ENCODE data around the gene FZD7.
A peak's percentile ranks its signal among the peaks of the same experiment; 100 is the strongest.

FZD7 gene

DNA sequence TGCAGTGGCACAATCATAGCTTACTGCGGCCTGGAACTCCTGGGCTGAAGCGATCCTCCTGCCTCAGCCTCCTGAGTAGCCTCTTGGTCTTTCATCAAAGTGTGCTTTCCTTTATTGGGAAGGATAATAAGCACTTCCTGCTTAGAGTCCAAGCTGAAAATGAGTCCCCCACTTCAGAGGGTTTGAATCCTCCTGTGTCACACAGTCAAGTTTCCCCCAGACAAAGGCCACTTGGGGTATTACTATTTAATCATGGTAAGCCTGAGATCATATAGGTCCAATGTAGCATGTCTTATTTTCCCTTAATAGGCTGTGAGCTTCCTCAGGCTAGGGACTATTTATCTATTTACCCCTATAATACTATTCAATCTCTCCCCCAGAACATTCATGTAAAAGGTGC, 28.0 kb downstream of the FZD7 start:
- no peak overlapping the region for H3K4me3 ChIP-seq (ENCODE audit: low read depth, low read length)
- H2AK5ac ChIP-seq (ENCODE audit: low read length) = no peak overlapping the region
- no peak for DNase-seq
- no peaks in the 10 kb centered on the region for H3K36me3 ChIP-seq (ENCODE audit: control insufficient read depth in 1 of 2, insufficient read depth in 2 of 2, low read length in 2 of 2)
- H3K14ac ChIP-seq (ENCODE audit: low read length) = no peak overlapping the region
- H2BK120ac ChIP-seq (ENCODE audit: insufficient read depth, low read length, poor library complexity) = no peak overlapping the region
- H3K23ac ChIP-seq (ENCODE audit: low read length) = no peak overlapping the region
- no peak overlapping the region for H4K91ac ChIP-seq (ENCODE audit: low read depth, low read length)
- no peak overlapping the region for H4K8ac ChIP-seq (ENCODE audit: low read depth, low read length)
- H3K79me2 ChIP-seq (ENCODE audit: control insufficient read depth, insufficient read depth, low read length, poor library complexity) = no peaks in the 10 kb centered on the region
- no peaks in the 10 kb centered on the region for H3K79me1 ChIP-seq (ENCODE audit: low read length)
- H3K4ac ChIP-seq (ENCODE audit: low read depth, low read length) = no peak overlapping the region
- WGBS (ENCODE audit: extremely low coverage, insufficient coverage, insufficient read length) = no CpG with 5 or more reads among the region's 2 CpGs
- no peaks in the 10 kb centered on the region for H3K4me1 ChIP-seq (ENCODE audit: control insufficient read depth in 1 of 2, insufficient read depth in 2 of 2, low read length in 2 of 2)
- no peaks in the 10 kb centered on the region for H3K27me3 ChIP-seq (ENCODE audit: insufficient read depth, low read length)
- H3K9ac ChIP-seq (ENCODE audit: low read length) = no peak overlapping the region
- no peak overlapping the region for H2AFZ ChIP-seq (ENCODE audit: insufficient read depth, low read length, poor library complexity)
- no peak overlapping the region for H4K12ac ChIP-seq (ENCODE audit: low read depth, low read length)
- H3K4me2 ChIP-seq (ENCODE audit: low read length) = no peak overlapping the region
- H3K27ac ChIP-seq (ENCODE audit: low read depth, low read length) = no peak overlapping the region
- no peak overlapping the region for H2BK12ac ChIP-seq (ENCODE audit: low read length)
- H3K9me3 ChIP-seq (ENCODE audit: insufficient read depth, low read depth, low read length) = no peaks in the 10 kb centered on the region
- no peak overlapping the region for H2BK5ac ChIP-seq (ENCODE audit: low read depth, low read length, poor library complexity)
- H3K18ac ChIP-seq (ENCODE audit: low read length) = no peak overlapping the region

DNA sequence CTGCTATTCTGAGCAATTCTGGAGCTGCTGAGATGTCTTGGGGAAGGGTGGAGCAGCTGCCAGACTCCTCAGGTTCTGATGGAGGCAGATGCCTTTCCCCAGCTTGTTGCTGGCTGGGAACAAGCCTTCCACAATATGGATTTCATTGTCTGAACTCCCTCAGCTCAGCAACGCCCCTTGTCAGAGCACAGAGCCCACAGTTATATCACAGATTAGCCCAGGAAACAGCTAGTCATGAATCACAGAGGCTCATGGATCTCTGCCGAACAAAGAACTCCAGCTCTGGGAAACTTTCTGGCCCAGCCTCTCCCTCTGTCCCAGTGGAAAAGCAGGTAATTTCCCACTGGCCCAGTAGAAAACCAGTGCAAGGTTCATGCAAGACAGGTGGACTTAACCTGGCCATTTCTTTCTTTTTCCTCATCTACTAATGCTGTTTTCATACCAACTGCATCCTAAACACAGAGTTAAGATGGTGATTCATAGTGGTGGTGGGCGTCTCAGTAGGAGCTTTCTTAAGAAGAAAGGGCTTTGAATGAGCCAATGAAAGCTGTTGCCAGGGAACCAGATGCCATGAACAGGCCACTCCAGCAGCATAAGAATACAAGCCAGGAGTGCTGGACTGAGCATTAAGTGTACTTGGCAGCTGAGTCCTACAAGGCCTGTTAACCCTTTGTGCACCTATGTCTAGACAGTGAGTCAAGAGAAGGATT, 30.7 kb downstream of the FZD7 start:
- no peak for DNase-seq
- Histone ChIP-seq H4K8ac (ENCODE audit: low read depth, low read length) (no peak overlapping the region), H3K79me2 (ENCODE audit: control insufficient read depth, insufficient read depth, low read length, poor library complexity) (no peaks in the 10 kb centered on the region), H4K91ac (ENCODE audit: low read depth, low read length) (no peak overlapping the region), H2BK120ac (ENCODE audit: insufficient read depth, low read length, poor library complexity) (no peak overlapping the region), H2BK12ac (ENCODE audit: low read length) (no peak overlapping the region), H3K27ac (ENCODE audit: low read depth, low read length) (no peak overlapping the region), H3K27me3 (ENCODE audit: insufficient read depth, low read length) (no peaks in the 10 kb centered on the region), H3K36me3 (ENCODE audit: control insufficient read depth in 1 of 2, insufficient read depth in 2 of 2, low read length in 2 of 2) (no peaks in the 10 kb centered on the region), H3K4ac (ENCODE audit: low read depth, low read length) (no peak overlapping the region), H3K4me2 (ENCODE audit: low read length) (no peak overlapping the region), H3K4me3 (ENCODE audit: low read depth, low read length) (no peak overlapping the region), H3K23ac (ENCODE audit: low read length) (no peak overlapping the region), H3K9ac (ENCODE audit: low read length) (no peak overlapping the region), H3K14ac (ENCODE audit: low read length) (no peak overlapping the region), H3K4me1 (ENCODE audit: control insufficient read depth in 1 of 2, insufficient read depth in 2 of 2, low read length in 2 of 2) (no peaks in the 10 kb centered on the region), H4K12ac (ENCODE audit: low read depth, low read length) (no peak overlapping the region), H2AK5ac (ENCODE audit: low read length) (no peak overlapping the region), H2BK5ac (ENCODE audit: low read depth, low read length, poor library complexity) (no peak overlapping the region), H2AFZ (ENCODE audit: insufficient read depth, low read length, poor library complexity) (no peak overlapping the region), H3K18ac (ENCODE audit: low read length) (no peak overlapping the region), H3K9me3 (ENCODE audit: insufficient read depth, low read depth, low read length) (no peaks in the 10 kb centered on the region), H3K79me1 (ENCODE audit: low read length) (no peaks in the 10 kb centered on the region)
- no CpG with 5 or more reads among the region's 3 CpGs for WGBS (ENCODE audit: extremely low coverage, insufficient coverage, insufficient read length)

DNA sequence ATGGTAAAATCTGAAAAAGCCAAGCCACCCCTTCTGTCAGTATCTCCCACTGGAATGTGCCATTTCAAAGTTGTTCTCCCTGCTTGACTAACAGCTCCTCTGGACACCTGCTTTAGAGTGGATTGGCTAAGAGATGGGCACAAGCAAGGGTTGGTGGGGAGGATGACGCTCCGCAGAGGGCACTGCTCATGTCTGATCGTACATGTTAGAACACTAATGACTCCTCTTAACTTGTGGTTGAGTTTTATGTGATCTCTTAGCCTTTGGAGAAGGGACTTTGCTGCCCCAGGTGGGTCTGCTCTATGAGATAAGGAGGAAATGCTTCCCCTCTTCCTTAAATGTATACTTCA, 31.2 kb downstream of the FZD7 start:
- Histone ChIP-seq H3K79me1 (ENCODE audit: low read length) (no peaks in the 10 kb centered on the region), H3K27me3 (ENCODE audit: insufficient read depth, low read length) (no peaks in the 10 kb centered on the region), H4K8ac (ENCODE audit: low read depth, low read length) (no peak overlapping the region), H3K14ac (ENCODE audit: low read length) (no peak overlapping the region), H3K4me2 (ENCODE audit: low read length) (no peak overlapping the region), H3K36me3 (ENCODE audit: control insufficient read depth in 1 of 2, insufficient read depth in 2 of 2, low read length in 2 of 2) (no peaks in the 10 kb centered on the region), H3K4me1 (ENCODE audit: control insufficient read depth in 1 of 2, insufficient read depth in 2 of 2, low read length in 2 of 2) (no peaks in the 10 kb centered on the region), H2BK120ac (ENCODE audit: insufficient read depth, low read length, poor library complexity) (no peak overlapping the region), H3K4ac (ENCODE audit: low read depth, low read length) (no peak overlapping the region), H4K91ac (ENCODE audit: low read depth, low read length) (no peak overlapping the region), H2AK5ac (ENCODE audit: low read length) (no peak overlapping the region), H3K27ac (ENCODE audit: low read depth, low read length) (no peak overlapping the region), H3K79me2 (ENCODE audit: control insufficient read depth, insufficient read depth, low read length, poor library complexity) (no peaks in the 10 kb centered on the region), H3K18ac (ENCODE audit: low read length) (no peak overlapping the region), H3K9me3 (ENCODE audit: insufficient read depth, low read depth, low read length) (no peaks in the 10 kb centered on the region), H2BK5ac (ENCODE audit: low read depth, low read length, poor library complexity) (no peak overlapping the region), H3K4me3 (ENCODE audit: low read depth, low read length) (peak overlapping the region; percentile 35), H2BK12ac (ENCODE audit: low read length) (no peak overlapping the region), H2AFZ (ENCODE audit: insufficient read depth, low read length, poor library complexity) (no peak overlapping the region), H3K23ac (ENCODE audit: low read length) (no peak overlapping the region), H3K9ac (ENCODE audit: low read length) (no peak overlapping the region), H4K12ac (ENCODE audit: low read depth, low read length) (no peak overlapping the region)
- no CpG with 5 or more reads among the region's 3 CpGs for WGBS (ENCODE audit: extremely low coverage, insufficient coverage, insufficient read length)
- DNase-seq = no peak

DNA sequence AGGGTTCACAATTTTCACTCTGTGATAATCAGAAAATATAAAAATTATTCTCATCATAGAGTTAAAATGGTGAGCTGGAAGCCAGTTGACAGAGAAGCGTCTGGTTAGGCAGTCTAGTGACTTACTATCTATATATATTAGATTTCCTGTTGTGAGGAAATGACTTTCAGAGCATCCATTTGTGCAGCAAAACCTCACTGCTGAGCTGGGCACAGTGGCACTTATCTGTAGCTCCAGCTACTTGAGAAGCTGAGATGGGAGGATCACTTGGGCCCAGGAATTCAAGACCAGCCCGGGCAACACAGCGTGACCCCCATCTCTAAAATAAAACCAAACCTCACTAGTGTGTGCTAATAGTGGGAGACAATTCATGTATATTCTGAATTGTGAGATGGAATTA, 32.2 kb downstream of the FZD7 start:
- Histone ChIP-seq H3K9me3 (ENCODE audit: insufficient read depth, low read depth, low read length) (no peaks in the 10 kb centered on the region), H2AFZ (ENCODE audit: insufficient read depth, low read length, poor library complexity) (no peak overlapping the region), H4K91ac (ENCODE audit: low read depth, low read length) (no peak overlapping the region), H2BK12ac (ENCODE audit: low read length) (no peak overlapping the region), H3K9ac (ENCODE audit: low read length) (no peak overlapping the region), H3K79me1 (ENCODE audit: low read length) (no peaks in the 10 kb centered on the region), H3K14ac (ENCODE audit: low read length) (no peak overlapping the region), H4K8ac (ENCODE audit: low read depth, low read length) (no peak overlapping the region), H3K36me3 (ENCODE audit: control insufficient read depth in 1 of 2, insufficient read depth in 2 of 2, low read length in 2 of 2) (no peaks in the 10 kb centered on the region), H3K79me2 (ENCODE audit: control insufficient read depth, insufficient read depth, low read length, poor library complexity) (no peaks in the 10 kb centered on the region), H3K18ac (ENCODE audit: low read length) (no peak overlapping the region), H3K4ac (ENCODE audit: low read depth, low read length) (no peak overlapping the region), H3K27ac (ENCODE audit: low read depth, low read length) (no peak overlapping the region), H4K12ac (ENCODE audit: low read depth, low read length) (no peak overlapping the region), H2BK120ac (ENCODE audit: insufficient read depth, low read length, poor library complexity) (no peak overlapping the region), H3K4me1 (ENCODE audit: control insufficient read depth in 1 of 2, insufficient read depth in 2 of 2, low read length in 2 of 2) (no peaks in the 10 kb centered on the region), H3K23ac (ENCODE audit: low read length) (no peak overlapping the region), H2BK5ac (ENCODE audit: low read depth, low read length, poor library complexity) (no peak overlapping the region), H3K4me2 (ENCODE audit: low read length) (no peak overlapping the region), H3K27me3 (ENCODE audit: insufficient read depth, low read length) (no peaks in the 10 kb centered on the region), H2AK5ac (ENCODE audit: low read length) (no peak overlapping the region), H3K4me3 (ENCODE audit: low read depth, low read length) (no peak overlapping the region)
- no peak for DNase-seq
- WGBS (ENCODE audit: extremely low coverage, insufficient coverage, insufficient read length) = no CpG with 5 or more reads among the region's 3 CpGs
